B cell (primary cell): ENCODE measurements around the gene HSPA14. TPM values are rescaled to one million over a fixed set of nuclear protein-coding genes. Genes with fewer than 3 reads are reported as not detected.
A peak's percentile ranks its signal among the peaks of the same experiment; 100 is the strongest.

Source experiments
- ATAC-seq: fragments of 200-7000 bp; cut with Tn5 transposase; one replicate; pipeline ENCODE4 v1.10.0; 2021; ENCODE audit warnings: low read depth, mild to moderate bottlenecking, moderate number of reproducible peaks, moderate library complexity
- CTCF ChIA-PET: fragments of 350-600 bp; sonication (Branson Sonifier 250); formaldehyde crosslinking; loops from one replicate; lab custom pipeline; 2021; ENCODE audit warnings: antibody characterized with exemption, inconsistent platforms; lab: Charles Lee
- POLR2A ChIA-PET: fragments of 350-600 bp; sonication (Branson Sonifier 250); formaldehyde crosslinking; loops from one replicate; lab custom pipeline; 2021; ENCODE audit warnings: antibody characterized with exemption; lab: Charles Lee
- DNase-seq: peaks from one replicate; pipeline ENCODE4 v3.0.0; 2013
- H2AFZ ChIP-seq: 2 replicates; pipeline ENCODE4 v1.6.1; 2012; ENCODE audit warnings: mild to moderate bottlenecking, low read depth, low read length; ENCODE audit not compliant: insufficient read depth, poor library complexity, severe bottlenecking
- H3K27ac ChIP-seq, 2 donors: 1 replicate in 1 of 2; 2 replicates in 1 of 2; pipeline ENCODE4 v1.5.1; 2012 to 2013; ENCODE audit warnings: low read length in 2 of 2, mild to moderate bottlenecking in 2 of 2, moderate library complexity in 1 of 2
- H3K27me3 ChIP-seq, 4 experiments: fragments of 200-600 bp in 1 of 4; sonication (generic) in 1 of 4; replicated peaks in 1 of 4; 1 replicate in 2 of 4; 2 replicates in 2 of 4; pipeline versions ENCODE4 v1.6.1 to v1.7.0; 2013 to 2016; ENCODE audit warnings: low read length in 3 of 4, mild to moderate bottlenecking in 2 of 4, mixed read lengths in 1 of 4, moderate library complexity in 1 of 4; ENCODE audit not compliant: insufficient read depth in 4 of 4, control insufficient read depth in 3 of 4; ENCODE audit errors: control extremely low read depth in 1 of 4
- H3K36me3 ChIP-seq, 2 experiments: replicated peaks in 1 of 2; 1 replicate in 1 of 2; 2 replicates in 1 of 2; pipeline versions ENCODE4 v1.6.1 to v1.7.1; 2013; ENCODE audit warnings: low read length in 1 of 2; ENCODE audit not compliant: insufficient read depth in 2 of 2, control insufficient read depth in 1 of 2; ENCODE audit errors: control extremely low read depth in 1 of 2, extremely low read depth in 1 of 2
- H3K4me1 ChIP-seq, 2 donors: fragments of 200-600 bp in 1 of 2; sonication (generic) in 1 of 2; 1 replicate in 1 of 2; 2 replicates in 1 of 2; pipeline versions ENCODE4 v1.5.1 to v1.6.1; 2013 to 2017; ENCODE audit warnings: low read length in 2 of 2; ENCODE audit not compliant: control insufficient read depth in 2 of 2, insufficient read depth in 2 of 2
- H3K4me2 ChIP-seq: replicated peaks from 2 replicates; pipeline ENCODE3; 2012; ENCODE audit warnings: mild to moderate bottlenecking, low read depth, low read length; ENCODE audit not compliant: poor library complexity, severe bottlenecking
- H3K4me3 ChIP-seq, 5 experiments: fragments of 200-600 bp in 1 of 5; sonication (generic) in 1 of 5; 1 replicate in 3 of 5; 2 replicates in 2 of 5; pipeline versions ENCODE4 v1.5.1 to v1.7.0; 2011 to 2016; ENCODE audit warnings: low read length in 4 of 5, mild to moderate bottlenecking in 4 of 5, low read depth in 2 of 5, control low read depth in 1 of 5, moderate library complexity in 1 of 5; ENCODE audit not compliant: insufficient read depth in 1 of 5; ENCODE audit errors: control extremely low read depth in 1 of 5, extremely low read depth in 1 of 5
- H3K79me2 ChIP-seq: fragments of 200-600 bp; sonication (generic); one replicate; pipeline ENCODE4 v1.6.0; 2016; ENCODE audit warnings: low read length; ENCODE audit not compliant: control insufficient read depth, insufficient read depth
- H3K9ac ChIP-seq: fragments of 200-600 bp; sonication (generic); 2 replicates; pipeline ENCODE4 v1.6.1; 2017; ENCODE audit warnings: mild to moderate bottlenecking, low read length, moderate library complexity
- H3K9me3 ChIP-seq, 3 donors: one replicate each; pipeline versions ENCODE4 v1.6.1 to v1.7.1; 2013; ENCODE audit warnings: low read length in 2 of 3; ENCODE audit not compliant: control insufficient read depth in 2 of 3, insufficient read depth in 1 of 3; ENCODE audit errors: control extremely low read depth in 1 of 3
- H4K20me1 ChIP-seq: 2 replicates; pipeline ENCODE4 v1.6.0; 2012; ENCODE audit warnings: mild to moderate bottlenecking, low read length; ENCODE audit not compliant: insufficient read depth, control insufficient read depth, poor library complexity, severe bottlenecking
- H3K27ac Mint-ChIP-seq: one replicate; pipeline ENCODE4 v1.8.0; 2021; ENCODE audit warnings: mixed read lengths
- H3K27me3 Mint-ChIP-seq: one replicate; pipeline ENCODE4 v1.8.0; 2021; ENCODE audit warnings: mixed read lengths
- H3K4me1 Mint-ChIP-seq: one replicate; pipeline ENCODE4 v1.8.0; 2021; ENCODE audit warnings: mixed read lengths
- H3K4me3 Mint-ChIP-seq: one replicate; pipeline ENCODE4 v1.8.0; 2021; ENCODE audit warnings: mixed read lengths
- H3K9me3 Mint-ChIP-seq: one replicate; pipeline ENCODE4 v1.8.0; 2022; ENCODE audit warnings: mixed read lengths; ENCODE audit not compliant: insufficient read depth
- CTCF ChIP-seq: fragments of 200-600 bp; IDR thresholded peaks from one replicate; pipeline ENCODE4 v1.8.0; 2022; ENCODE audit warnings: antibody characterized with exemption, mild to moderate bottlenecking
- EZH2 ChIP-seq: IDR thresholded peaks from 2 replicates; pipeline ENCODE4 v1.6.1; 2012; ENCODE audit warnings: borderline replicate concordance, low read depth, mild to moderate bottlenecking, moderate library complexity, low read length; ENCODE audit not compliant: insufficient read depth, poor library complexity, severe bottlenecking
- WGBS: methylation state at CpG from one replicate; pipeline ENCODE4 v1.1.5; 2013; ENCODE audit warnings: missing lambda C conversion rate; ENCODE audit not compliant: insufficient coverage; 5-methylcytosine and 5-hydroxymethylcytosine counted together
- intact Hi-C: fragments of 100-400 bp; cut with micrococcal nuclease; formaldehyde crosslinking; loops from one replicate; pipeline ENCODE4 v1.10.0; 2022
- polyA plus RNA-seq: library from polyadenylated mRNA; depleted of rRNA; stranded (reverse); fragments of >200 nt; gene quantifications from 2 replicates; pipeline ENCODE4 v1.2.3, GENCODE V29; 2012
- total RNA-seq, 2 donors: library from RNA; stranded (reverse); fragments of 120-200 nt in 1 of 2; gene quantifications; 1 replicate in 1 of 2; 2 replicates in 1 of 2; pipeline versions ENCODE4 v1.2.3 to v1.2.4, GENCODE V29; 2013 to 2022

HSPA14 gene
- total and polyA plus RNA-seq, 2 donors (not counting 1 experiment from before 2014, with no cell fraction given): 10.8 to 12.8 TPM

- Histone ChIP-seq H3K27ac (no peak overlapping the region), H3K4me3 (no peak overlapping the region), H3K9ac (no peak overlapping the region), H3K9me3 (peaks cover 0 to 7% (median 0%) of the 10 kb centered on the region in 3 donors), H3K4me2 (peak overlapping the region; percentile 30), H3K79me2 (no peaks in the 10 kb centered on the region), H4K20me1 (no peaks in the 10 kb centered on the region), H3K4me1 (peaks cover 16 to 19% of the 10 kb centered on the region in 2 donors), H2AFZ (no peak overlapping the region), H3K27me3 (no peaks in the 10 kb centered on the region), H3K36me3 (no peaks in the 10 kb centered on the region)
- no peaks in the 10 kb centered on the region for H3K27me3 Mint-ChIP-seq
- H3K9me3 Mint-ChIP-seq: no peaks in the 10 kb centered on the region
- 100% methylated on average over 1 of the region's 3 CpGs for WGBS
- ATAC-seq (peak; percentile 78), DNase-seq (peak; percentile 69)
- no peak overlapping the region for H3K27ac Mint-ChIP-seq
- intact Hi-C loops: loop anchor here (1.0 to 5.0 kb wide), 6 partner anchors 14 to 324 kb away; no protein-coding TSS in a partner anchor
- no peak overlapping the region for H3K4me3 Mint-ChIP-seq
- CTCF ChIA-PET: interaction anchor here (0.7 to 4.4 kb wide), 51 partner anchors 9 to 626 kb away, joined by 3 to 71 read pairs (median 5); partner anchors contain the start of genes CDNF, HSPA14 and MSANTD7
- TF ChIP-seq EZH2: no peak
- TF ChIP-seq CTCF: peak; percentile 83
- peaks cover 32% of the 10 kb centered on the region for H3K4me1 Mint-ChIP-seq
- POLR2A ChIA-PET: interaction anchor here (0.6 to 0.8 kb wide), 2 partner anchors 72 to 213 kb away, joined by 3 to 5 read pairs; no protein-coding TSS in a partner anchor
These were observed 15.0 kb upstream of the HSPA14 start for GRCh38 chr10:14822879-14823755.
